PC-9 (cell line): ENCODE measurements around the gene RCOR1. TPM values are rescaled to one million over a fixed set of nuclear protein-coding genes. Genes with fewer than 3 reads are reported as not detected.

Experiments
- BruUV-seq: library from RNA; stranded (reverse); fragments of 400-500 nt; replicated peaks from 2 replicates; lab custom pipeline; 2021; lab: Mats Ljungman, UMichigan
- CTCF ChIA-PET: fragments of 300-600 bp; sonication (Branson Sonifier 250); formaldehyde crosslinking; loops from one replicate; lab custom pipeline; 2022; ENCODE audit warnings: antibody characterized with exemption; lab: Charles Lee
- POLR2A ChIA-PET: fragments of 300-600 bp; sonication (Branson Sonifier 250); formaldehyde crosslinking; loops from one replicate; lab custom pipeline; 2022; ENCODE audit warnings: antibody characterized with exemption; ENCODE audit not compliant: unreplicated experiment; lab: Charles Lee
- DNase-seq, 2 experiments: peaks; one replicate each; pipeline versions ENCODE4 v3.0.0 to v3.0.0-alpha.2; 2015 to 2022; ENCODE audit warnings: mixed read lengths in 1 of 2
- H2AFZ ChIP-seq: fragments of 200-600 bp; sonication (generic); 2 replicates; pipeline ENCODE4 v1.8.1; 2017; ENCODE audit warnings: antibody characterized with exemption
- H3F3A ChIP-seq: fragments of 200-600 bp; sonication (generic); 2 replicates; pipeline ENCODE4 v1.8.1; 2017; ENCODE audit warnings: antibody characterized with exemption, mild to moderate bottlenecking, low read depth; ENCODE audit not compliant: insufficient read depth
- H3K27ac ChIP-seq: fragments of 200-600 bp; sonication (generic); 2 replicates; pipeline ENCODE4 v1.6.1; 2016; ENCODE audit warnings: mixed run types
- H3K27me3 ChIP-seq: fragments of 200-600 bp; sonication (generic); 2 replicates; pipeline ENCODE4 v1.6.1; 2016; ENCODE audit warnings: low read depth, mixed run types; ENCODE audit not compliant: insufficient read depth
- H3K36me3 ChIP-seq: fragments of 200-600 bp; sonication (generic); 2 replicates; pipeline ENCODE4 v1.6.1; 2016; ENCODE audit warnings: low read depth, mixed run types
- H3K4me1 ChIP-seq: fragments of 200-600 bp; sonication (generic); replicated peaks from 2 replicates; pipeline ENCODE4 v1.6.1; 2016; ENCODE audit warnings: mixed run types; ENCODE audit not compliant: insufficient read depth
- H3K4me2 ChIP-seq: fragments of 200-600 bp; sonication (generic); 2 replicates; pipeline ENCODE4 v1.6.1; 2017; ENCODE audit warnings: mixed run types
- H3K4me3 ChIP-seq: fragments of 200-600 bp; sonication (generic); 2 replicates; pipeline ENCODE4 v1.6.1; 2016; ENCODE audit warnings: mixed run types
- H3K79me2 ChIP-seq: fragments of 200-600 bp; sonication (generic); 2 replicates; pipeline ENCODE4 v1.6.1; 2017; ENCODE audit warnings: low read depth, mixed run types
- H3K9me2 ChIP-seq: fragments of 200-600 bp; sonication (generic); 2 replicates; pipeline ENCODE4 v1.8.1; 2017; ENCODE audit warnings: mild to moderate bottlenecking; ENCODE audit not compliant: insufficient read depth
- H3K9me3 ChIP-seq: fragments of 200-600 bp; sonication (generic); 2 replicates; pipeline ENCODE4 v1.8.1; 2016; ENCODE audit warnings: low read depth; ENCODE audit not compliant: insufficient read depth
- H4K20me1 ChIP-seq: fragments of 200-600 bp; sonication (generic); 2 replicates; pipeline ENCODE4 v1.8.1; 2017; ENCODE audit not compliant: insufficient read depth
- EZH2 ChIP-seq: fragments of 200-600 bp; sonication (generic); IDR thresholded peaks from 2 replicates; pipeline ENCODE4 v1.8.0; 2017; ENCODE audit warnings: antibody characterized with exemption, low read depth
- intact Hi-C: fragments of 100-400 bp; cut with micrococcal nuclease; formaldehyde crosslinking; loops from one replicate; pipeline ENCODE4 v1.10.0; 2022; ENCODE audit not compliant: unreplicated experiment
- total RNA-seq: library from RNA; stranded (reverse); gene quantifications from 2 replicates; pipeline ENCODE4 v1.2.3, GENCODE V29; 2021
- TF ChIP-seq, protein P1 (sequence below): fragments of 200-600 bp; sonication (generic); conservative IDR thresholded peaks from 2 replicates; pipeline ENCODE4 v1.6.1; 2017; ENCODE audit warnings: mixed run types, antibody characterized with exemption, mild to moderate bottlenecking, moderate library complexity

Gene RCOR1
- total RNA-seq, 1 experiment from 2014 or later, result 67.2 TPM

- H3K9me3 ChIP-seq, result no peaks in the 10 kb centered on the region
- POLR2A ChIA-PET, result interaction anchor here (0.6 to 0.7 kb wide), 2 partner anchors 68 to 395 kb away, joined by 4 to 14 read pairs; no protein-coding TSS in a partner anchor
- intact Hi-C loops, result loop anchor here (1.0 to 5.0 kb wide), 4 partner anchors 150 to 534 kb away; no protein-coding TSS in a partner anchor
- CTCF ChIA-PET, result interaction anchor here (0.5 to 1.9 kb wide), 2 partner anchors 62 to 69 kb away, joined by 4 to 11 read pairs; no protein-coding TSS in a partner anchor
- no peaks in the 10 kb centered on the region for H3K27me3 ChIP-seq
- peak overlapping the region; percentile 90 for H3K4me2 ChIP-seq
- peaks cover 46% of the 10 kb centered on the region for H3F3A ChIP-seq
- H2AFZ ChIP-seq, result peak overlapping the region; percentile 67
- peaks cover 72% of the 10 kb centered on the region for H3K79me2 ChIP-seq
- H4K20me1 ChIP-seq, result peaks cover 35% of the 10 kb centered on the region
- DNase-seq, result peak in 1 of 2 experiments; percentile 62
- peaks cover 6% of the 10 kb centered on the region; the same call in 1 of the 2 replicates for H3K36me3 ChIP-seq
- H3K4me3 ChIP-seq, result peak overlapping the region; percentile 90
- peaks cover 35% of the 10 kb centered on the region for H3K4me1 ChIP-seq
- peak overlapping the region; percentile 45 for H3K27ac ChIP-seq
- TF ChIP-seq, protein P1, sequence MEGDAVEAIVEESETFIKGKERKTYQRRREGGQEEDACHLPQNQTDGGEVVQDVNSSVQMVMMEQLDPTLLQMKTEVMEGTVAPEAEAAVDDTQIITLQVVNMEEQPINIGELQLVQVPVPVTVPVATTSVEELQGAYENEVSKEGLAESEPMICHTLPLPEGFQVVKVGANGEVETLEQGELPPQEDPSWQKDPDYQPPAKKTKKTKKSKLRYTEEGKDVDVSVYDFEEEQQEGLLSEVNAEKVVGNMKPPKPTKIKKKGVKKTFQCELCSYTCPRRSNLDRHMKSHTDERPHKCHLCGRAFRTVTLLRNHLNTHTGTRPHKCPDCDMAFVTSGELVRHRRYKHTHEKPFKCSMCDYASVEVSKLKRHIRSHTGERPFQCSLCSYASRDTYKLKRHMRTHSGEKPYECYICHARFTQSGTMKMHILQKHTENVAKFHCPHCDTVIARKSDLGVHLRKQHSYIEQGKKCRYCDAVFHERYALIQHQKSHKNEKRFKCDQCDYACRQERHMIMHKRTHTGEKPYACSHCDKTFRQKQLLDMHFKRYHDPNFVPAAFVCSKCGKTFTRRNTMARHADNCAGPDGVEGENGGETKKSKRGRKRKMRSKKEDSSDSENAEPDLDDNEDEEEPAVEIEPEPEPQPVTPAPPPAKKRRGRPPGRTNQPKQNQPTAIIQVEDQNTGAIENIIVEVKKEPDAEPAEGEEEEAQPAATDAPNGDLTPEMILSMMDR, result peak; percentile 56
- no peak for TF ChIP-seq EZH2
- no peaks in the 10 kb centered on the region for H3K9me2 ChIP-seq
- BruUV-seq, result no TSS peak
Measured at GRCh38 chr14:102593061-102593824, 794 bp downstream of the RCOR1 start.

DNA sequence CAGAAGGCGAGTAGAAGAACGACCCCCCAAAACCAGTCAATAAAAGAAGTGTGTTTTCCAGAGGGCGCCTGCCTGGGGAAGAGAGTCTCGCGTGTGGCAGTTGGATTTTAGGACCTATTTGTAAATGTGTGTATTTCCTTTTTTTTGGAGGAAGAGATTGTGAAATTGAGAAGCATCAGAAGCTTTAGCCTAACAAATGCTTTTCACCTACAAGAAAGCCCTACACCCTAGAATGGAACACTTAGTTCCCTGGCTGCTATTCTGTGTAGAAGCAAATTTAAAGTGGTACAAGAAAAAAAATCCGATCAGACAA, 1.3 kb downstream of the RCOR1 start:
- peak overlapping the region; percentile 90 for H3K4me2 ChIP-seq
- peak overlapping the region; percentile 67 for H2AFZ ChIP-seq
- intact Hi-C loops, result loop anchor here (1.0 to 5.0 kb wide), 5 partner anchors 101 to 534 kb away; no protein-coding TSS in a partner anchor
- H3K27me3 ChIP-seq, result no peaks in the 10 kb centered on the region
- H3K4me3 ChIP-seq, result peak overlapping the region; percentile 90
- no peaks in the 10 kb centered on the region for H3K9me3 ChIP-seq
- peaks cover 35% of the 10 kb centered on the region for H3K4me1 ChIP-seq
- peaks cover 7% of the 10 kb centered on the region; the same call in 1 of the 2 replicates for H3K36me3 ChIP-seq
- TF ChIP-seq, protein P1, result no peak
- TF ChIP-seq EZH2, result no peak
- H4K20me1 ChIP-seq, result peaks cover 36% of the 10 kb centered on the region
- peaks cover 41% of the 10 kb centered on the region for H3F3A ChIP-seq
- ChIA-PET CTCF (interaction anchor here (0.5 to 2.1 kb wide), 15 partner anchors 9 to 511 kb away, joined by 3 to 11 read pairs (median 4); no protein-coding TSS in a partner anchor), POLR2A (interaction anchor here (0.5 to 0.7 kb wide), 6 partner anchors 68 to 501 kb away, joined by 4 to 14 read pairs (median 6); partner anchors contain the start of gene EXOC3L4)
- H3K9me2 ChIP-seq, result no peaks in the 10 kb centered on the region
- H3K27ac ChIP-seq, result peak overlapping the region; percentile 45
- peaks cover 77% of the 10 kb centered on the region for H3K79me2 ChIP-seq
- DNase-seq, result no peak
- BruUV-seq, result no TSS peak

DNA sequence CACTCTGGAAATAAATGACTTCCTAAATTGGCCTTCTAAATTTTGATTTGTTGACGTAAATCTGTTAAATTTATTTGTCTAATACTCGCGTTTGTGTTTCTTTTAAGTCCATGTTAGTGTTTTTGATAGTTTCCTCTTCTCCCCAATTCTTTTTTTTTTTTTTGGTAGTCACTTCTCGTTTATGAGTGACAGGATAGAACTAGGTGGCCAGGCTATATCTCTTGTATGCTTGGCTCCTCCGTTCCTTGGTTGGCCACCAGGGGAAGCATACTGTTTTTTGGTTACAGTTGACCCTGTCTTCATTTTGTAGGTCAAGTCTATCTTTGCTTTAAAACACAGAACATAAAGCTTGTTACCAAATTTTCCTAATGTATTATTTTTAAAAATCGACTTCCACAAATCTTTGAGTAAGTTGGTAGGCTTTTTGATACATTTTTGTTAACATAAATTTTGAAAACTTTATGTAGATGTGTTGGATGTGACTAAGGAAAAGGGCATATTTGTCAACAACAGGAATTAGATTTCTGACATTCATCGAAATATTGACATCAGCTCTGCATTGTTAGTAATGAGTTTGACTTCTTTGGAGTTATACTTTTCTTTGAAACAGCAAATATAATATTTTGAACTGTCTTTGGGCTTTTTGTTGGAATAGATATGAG, 2.2 kb downstream of the RCOR1 start:
- peak overlapping the region; percentile 45; the same call in 1 of the 2 replicates for H3K27ac ChIP-seq
- intact Hi-C loops, result loop anchor here (1.0 to 5.0 kb wide), 3 partner anchors 100 to 533 kb away; no protein-coding TSS in a partner anchor
- POLR2A ChIA-PET, result interaction anchor here (0.6 to 0.7 kb wide), 5 partner anchors 20 to 834 kb away, joined by 4 to 10 read pairs (median 4); partner anchors contain the start of gene EXOC3L4

More for the DNA sequence above, 2.2 kb downstream of the RCOR1 start:
- Histone ChIP-seq H3K9me3 (no peaks in the 10 kb centered on the region), H3K9me2 (no peaks in the 10 kb centered on the region), H3K79me2 (peaks cover 86% of the 10 kb centered on the region), H4K20me1 (peaks cover 45% of the 10 kb centered on the region), H3K4me3 (peak overlapping the region; percentile 90), H3F3A (peaks cover 35% of the 10 kb centered on the region), H3K27me3 (no peaks in the 10 kb centered on the region), H3K36me3 (peaks cover 10% of the 10 kb centered on the region; the same call in 1 of the 2 replicates), H3K4me1 (peaks cover 33% of the 10 kb centered on the region), H2AFZ (no peak overlapping the region), H3K4me2 (peak overlapping the region; percentile 90)
- TF ChIP-seq EZH2, result no peak
- TF ChIP-seq, protein P1, result peak; percentile 97
- no TSS peak for BruUV-seq
- DNase-seq, result peak; percentile 76 to 80
- CTCF ChIA-PET, result interaction anchor here (0.6 to 2.1 kb wide), 21 partner anchors 9 to 623 kb away, joined by 3 to 13 read pairs (median 4); no protein-coding TSS in a partner anchor
